Stimulated activated CD4-positive, alpha-beta T cell treated with anti-CD3 and anti-CD28 coated beads, Interleukin-12 subunit alpha, Interleukin-12 subunit beta, amount 100 ng/mL, for 4 hours (primary cell): ENCODE measurements around the gene PGPEP1.
"Not testable (repeated sequence)": the region's sequence is repeated elsewhere in the genome, so short reads cannot be mapped to it uniquely, and the experiment has no call there.

Source experiments
- DNase-seq: peaks from one replicate; pipeline ENCODE4 v3.0.0-alpha.2; 2020

The PGPEP1 gene

DNA sequence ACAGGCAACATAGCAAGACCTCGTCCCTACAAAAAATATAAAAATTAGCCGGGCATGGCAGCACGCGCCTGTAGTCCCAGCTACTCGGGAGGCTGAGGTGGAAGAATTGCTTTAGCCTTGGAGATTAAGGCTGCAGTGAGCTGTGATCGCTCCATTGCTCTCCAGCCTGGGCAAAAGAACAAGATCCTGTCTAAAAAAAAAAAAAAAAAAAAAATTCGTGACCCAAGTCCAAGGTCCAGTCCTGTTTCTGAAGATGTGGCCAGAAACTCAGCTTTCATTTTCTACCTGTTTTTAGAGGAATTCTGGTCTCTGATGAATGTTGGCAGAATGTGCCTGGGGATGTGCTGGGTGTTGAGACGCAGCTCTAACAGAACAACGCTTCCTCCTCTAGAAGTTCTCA lies 1.9 kb upstream of the PGPEP1 start:
- no peak for DNase-seq

DNA sequence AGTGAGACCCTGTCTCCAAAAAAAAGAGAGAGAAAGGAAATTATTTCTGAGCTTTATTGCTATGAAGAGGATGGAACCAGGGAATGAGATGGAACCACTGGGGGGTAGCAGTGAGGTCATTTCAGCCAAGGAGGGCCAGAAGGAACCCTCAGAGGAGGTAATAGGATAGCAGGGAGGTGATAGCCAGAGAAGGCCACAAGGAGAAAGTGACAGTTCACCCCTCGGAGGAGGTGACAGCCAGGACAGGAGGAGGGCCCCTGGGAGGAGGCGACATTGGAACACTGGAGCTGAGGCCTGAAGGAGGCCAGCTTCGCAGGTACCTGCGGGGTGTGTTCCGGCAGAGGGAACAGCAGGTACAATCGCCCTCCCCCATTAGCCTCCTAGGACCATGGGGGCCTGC lies 675 bp upstream of the PGPEP1 start:
- DNase-seq: no peak

DNA sequence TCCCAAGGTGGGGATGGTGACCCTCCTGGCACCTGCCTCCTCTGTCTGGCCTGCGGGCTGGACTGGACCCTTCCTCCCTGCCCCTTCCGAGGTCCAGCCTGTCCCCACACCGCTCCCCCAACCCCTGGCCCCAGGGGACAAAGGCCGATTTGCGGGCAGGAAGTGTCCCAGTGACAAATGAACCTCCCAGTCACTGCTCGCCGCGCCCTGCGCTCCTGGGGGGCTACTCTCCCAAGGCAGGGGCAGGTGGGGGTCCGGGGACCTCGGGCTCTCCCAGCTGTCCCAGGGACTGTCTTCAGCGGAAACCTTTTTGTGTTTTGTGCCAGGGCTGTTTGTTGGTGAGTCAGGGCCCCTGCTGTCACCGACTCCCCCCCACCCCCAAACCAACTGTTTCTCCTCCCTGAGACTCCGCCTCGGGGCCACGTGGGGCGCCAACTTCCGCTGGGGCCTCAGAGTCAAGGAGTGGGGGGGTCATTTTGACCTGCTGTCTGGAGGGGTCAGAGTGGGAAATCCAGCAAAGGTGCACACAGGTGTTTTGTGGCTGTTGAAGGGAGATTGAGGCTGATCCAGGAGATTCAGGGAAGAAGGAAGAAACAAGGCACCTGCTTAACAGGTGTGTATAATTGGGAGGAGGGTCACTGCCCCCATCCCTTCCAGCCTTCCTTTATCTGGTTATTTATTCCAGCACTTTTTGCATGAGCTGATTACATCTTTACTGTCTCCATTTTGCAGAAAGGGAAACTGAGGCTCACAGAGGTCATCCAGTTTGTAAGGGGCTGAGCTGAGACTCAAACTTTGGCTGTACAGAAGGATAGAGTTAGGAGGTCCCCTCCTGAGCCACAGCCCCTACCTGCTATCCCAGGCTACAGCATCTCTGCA lies 831 bp downstream of the PGPEP1 start:
- DNase-seq: peak; percentile 59

DNA sequence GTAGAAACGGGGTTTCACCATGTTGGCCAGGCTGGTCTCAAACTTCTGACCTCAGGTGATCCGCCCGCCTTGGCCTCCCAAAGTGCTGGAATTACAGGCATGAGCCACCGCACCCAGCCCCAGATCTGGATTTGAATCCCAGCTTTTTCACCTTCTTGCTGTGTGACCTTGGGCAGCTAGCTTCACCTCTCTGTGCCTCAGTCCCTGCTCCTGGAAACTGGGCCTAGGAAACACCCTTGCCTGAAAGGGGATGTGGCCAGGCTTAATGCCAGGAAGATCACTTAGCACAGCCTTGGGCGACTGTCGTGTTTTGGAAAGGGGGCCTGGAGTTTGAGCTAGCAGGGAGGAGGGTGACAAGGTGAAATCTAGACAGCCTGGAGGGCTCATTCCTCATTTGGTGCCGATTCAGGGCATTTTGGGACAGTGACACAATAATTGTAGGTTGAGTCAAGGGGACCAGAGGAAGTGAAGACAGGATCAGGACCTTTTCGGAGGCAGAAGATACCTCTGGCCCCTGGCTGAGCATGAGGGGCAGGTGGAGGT lies 1.8 kb downstream of the PGPEP1 start:
- DNase-seq: no peak

DNA sequence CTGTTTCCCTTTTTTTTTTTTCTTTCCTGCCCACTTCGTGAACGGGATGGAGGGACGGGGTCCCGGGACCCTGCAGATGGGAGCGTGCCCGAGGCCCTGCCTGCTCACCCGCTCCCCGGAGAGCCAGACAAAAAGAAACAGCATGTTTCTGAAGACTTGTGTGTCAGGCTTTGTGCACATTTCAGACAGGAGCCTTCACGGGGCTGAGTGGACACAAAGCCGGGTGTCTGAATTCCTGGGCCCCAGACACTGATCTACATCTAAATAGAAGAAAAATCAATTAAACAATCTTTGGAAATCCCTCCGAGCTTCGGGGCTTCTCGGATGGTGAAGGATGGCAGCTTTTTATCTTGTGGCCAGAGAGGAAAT lies 4.2 kb downstream of the PGPEP1 start:
- DNase-seq: no peak

DNA sequence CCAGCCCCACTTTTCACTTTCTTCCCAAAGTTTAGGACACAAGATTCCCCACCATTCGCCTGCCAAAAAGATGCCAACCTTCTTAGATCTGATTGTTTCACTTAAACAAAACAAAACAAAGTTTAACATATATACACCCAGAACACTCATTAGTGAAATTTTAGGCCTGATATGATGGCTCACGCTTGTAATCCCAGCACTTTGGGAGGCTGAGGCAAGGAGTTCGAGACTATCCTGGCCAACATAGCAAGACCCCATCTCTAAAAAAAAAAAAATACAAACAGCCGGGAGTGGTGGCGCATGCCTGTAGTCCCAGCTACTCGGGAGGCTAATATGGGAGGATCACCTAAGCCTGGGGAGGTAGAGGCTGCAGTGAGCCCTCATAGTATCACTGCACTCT lies 4.9 kb downstream of the PGPEP1 start:
- DNase-seq: no peak

DNA sequence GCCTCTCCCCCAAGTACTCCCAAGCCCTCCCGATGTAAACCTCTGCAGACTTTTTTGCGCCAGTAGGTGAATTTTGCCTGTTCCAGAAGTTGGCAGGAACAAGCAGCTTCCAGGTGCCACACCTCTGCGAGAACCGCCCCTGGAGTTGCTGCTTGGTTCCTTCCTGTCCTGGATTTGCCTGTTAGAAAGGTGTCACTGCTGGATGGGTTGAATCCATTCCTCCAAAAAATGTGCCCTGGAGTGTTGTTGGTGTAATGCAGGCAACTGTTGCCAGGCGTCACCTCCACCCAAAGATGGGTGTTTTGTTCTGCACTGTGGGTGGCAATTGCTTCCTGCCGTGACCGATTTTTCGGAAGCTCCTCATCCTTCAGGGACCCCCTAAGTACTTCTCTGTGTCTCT lies 5.7 kb downstream of the PGPEP1 start:
- no peak for DNase-seq

DNA sequence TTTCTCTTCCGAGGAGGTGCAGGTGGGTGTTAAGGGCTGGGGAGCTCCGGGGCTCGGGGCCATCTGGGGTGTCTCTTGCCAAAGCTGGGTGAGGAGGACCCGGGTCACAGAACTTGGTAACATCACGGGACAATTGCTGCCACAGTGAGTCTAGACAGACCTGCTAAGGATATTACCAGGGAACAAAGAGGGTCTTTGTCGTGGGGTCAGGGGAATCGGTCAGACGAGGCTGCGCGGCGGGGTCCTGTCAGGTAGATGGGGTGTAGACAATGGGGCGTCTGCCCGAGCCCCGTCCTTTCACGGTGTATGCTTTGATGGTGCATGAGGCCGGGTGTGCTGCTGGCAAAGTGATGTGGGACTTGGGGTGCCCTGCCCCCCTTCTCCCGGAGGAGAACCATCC lies 7.8 kb downstream of the PGPEP1 start:
- DNase-seq: no peak

DNA sequence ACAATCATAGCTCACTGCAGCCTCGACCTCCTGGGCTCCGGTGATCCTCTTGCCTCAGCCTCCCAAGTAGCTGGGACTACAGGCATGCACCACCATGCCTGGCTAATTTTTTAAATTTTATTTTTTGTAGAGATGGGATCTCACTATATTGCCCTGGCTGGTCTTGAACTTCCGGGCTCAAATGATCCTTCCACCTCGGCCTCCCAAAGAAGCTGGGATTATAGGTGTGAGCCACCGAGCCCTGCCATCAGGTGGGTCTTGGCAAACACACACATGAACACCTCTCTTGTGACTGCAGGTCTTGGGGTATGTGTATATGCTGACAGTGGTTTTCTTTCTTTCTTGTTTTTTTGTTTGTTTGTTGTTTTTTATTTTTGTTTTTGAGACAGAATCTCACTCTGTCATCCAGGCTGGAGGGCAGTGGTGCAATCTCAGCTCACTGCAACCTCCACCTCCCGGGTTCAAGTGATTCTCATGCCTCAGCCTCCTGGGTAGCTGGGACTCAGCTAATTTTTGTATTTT lies 8.5 kb downstream of the PGPEP1 start:
- not testable (repeated sequence) for DNase-seq

DNA sequence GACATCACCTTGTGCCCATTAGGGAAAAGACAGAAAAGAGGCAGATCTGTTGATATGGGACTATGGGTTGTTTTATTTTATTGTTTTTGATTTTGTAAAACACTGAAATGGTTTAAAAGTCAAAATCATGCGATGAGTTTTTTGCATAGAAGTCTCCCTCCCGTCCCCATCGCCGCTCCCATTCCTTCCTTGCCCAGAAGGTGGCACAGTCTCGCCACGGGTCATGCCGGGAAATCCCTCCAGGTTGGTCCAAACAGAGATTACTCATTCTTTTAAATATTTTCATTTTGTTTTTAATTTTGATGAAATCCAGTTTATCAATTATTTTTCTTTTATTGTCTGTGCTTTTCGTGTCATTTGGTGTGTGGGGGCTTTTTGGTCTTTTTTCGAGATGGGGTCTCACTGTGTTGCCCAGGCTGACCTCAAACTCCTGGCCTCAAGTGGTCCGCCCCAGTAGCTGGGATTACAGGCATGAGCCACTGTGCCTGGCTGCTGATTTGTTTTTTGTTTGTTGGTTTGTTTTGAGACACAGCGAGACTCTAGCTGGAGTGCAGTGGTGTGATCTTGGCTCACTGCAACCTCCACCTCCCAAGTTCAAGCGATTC lies 9.2 kb downstream of the PGPEP1 start:
- DNase-seq: no peak

DNA sequence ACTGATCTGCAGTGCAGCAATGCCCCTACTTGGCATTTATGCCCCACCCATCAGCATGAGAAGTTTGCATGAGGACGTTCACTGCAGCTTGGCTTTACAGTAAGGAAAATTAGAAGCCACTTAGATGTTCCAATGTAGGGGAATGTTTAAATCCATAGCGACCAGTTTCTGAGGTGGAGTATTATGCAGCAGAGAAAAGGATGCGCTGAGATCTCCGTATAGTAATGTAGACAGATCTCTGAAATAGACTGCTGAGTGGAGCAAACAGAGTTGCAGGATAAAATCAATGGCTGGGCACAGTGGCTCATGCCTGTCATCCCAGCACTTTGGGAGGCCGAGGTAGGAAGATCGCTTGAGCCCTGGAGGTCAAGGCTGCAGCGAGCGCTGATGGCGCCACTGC lies 10.1 kb downstream of the PGPEP1 start:
- no peak for DNase-seq

DNA sequence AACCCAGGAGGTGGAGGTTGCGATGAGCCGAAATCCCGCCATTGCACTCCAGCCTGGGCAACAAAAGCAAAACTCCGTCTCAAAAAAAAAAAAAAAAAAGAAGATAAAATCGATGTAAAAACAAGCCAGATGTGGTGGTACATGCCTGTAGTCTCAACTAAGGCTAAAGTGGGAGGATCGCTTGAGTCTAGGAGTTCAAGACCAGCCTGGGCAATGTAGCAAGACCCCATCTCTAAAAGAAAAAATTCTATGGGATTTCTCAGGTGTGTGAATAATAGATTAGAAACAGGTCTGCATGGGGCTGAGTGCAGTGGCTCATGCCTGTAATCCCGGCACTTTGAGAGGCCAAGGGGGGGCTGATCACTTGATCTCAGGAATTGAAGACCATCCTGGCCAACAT lies 11.1 kb downstream of the PGPEP1 start:
- no peak for DNase-seq

DNA sequence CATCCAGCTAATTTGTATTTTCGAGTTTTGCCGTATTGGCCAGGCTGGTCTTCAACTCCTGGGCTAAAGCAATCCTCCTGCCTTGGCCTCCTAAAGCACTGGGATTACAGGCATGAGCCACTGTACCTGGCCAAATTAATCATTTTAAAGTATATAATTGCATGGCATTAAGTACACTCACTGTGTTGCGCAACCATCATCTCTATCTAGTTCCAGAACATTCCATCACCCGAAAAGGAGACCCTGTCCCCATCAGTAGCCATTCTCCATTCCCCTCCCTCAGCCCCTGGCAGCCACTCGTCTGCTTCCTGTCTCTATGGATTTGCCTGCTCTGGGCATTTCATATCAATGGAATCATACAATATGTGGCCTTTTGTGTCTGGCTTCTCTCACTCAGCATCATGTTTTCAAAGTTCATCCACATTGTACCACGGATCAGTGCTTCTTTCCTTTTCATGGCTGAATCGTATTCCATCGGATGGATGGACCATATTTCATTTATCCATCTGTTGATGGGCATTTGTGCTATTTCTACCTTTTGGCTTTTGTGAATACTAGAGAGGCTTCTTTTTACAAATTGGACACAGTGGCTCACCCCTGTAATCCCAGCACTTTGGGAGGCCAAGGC lies 13.1 kb downstream of the PGPEP1 start:
- no peak for DNase-seq

DNA sequence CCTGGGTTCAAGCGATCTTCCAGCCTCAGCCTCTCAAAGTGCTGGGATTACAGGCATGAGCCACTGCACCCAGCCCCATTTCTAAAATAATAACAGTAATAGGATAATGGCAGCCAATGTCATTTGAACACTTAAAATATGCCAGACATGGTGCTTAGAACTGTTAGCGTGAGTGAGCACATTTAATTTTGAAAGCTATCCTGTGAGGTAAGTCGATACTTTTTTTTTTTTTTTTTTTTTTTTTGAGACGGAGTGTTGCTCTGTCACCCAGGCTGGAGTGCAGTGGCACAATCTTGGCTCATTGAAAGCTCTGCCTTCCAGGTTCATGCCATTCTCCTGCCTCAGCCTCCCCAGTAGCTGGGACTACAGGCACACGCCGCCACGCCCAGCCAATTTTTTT lies 14.3 kb downstream of the PGPEP1 start:
- not testable (repeated sequence) for DNase-seq

DNA sequence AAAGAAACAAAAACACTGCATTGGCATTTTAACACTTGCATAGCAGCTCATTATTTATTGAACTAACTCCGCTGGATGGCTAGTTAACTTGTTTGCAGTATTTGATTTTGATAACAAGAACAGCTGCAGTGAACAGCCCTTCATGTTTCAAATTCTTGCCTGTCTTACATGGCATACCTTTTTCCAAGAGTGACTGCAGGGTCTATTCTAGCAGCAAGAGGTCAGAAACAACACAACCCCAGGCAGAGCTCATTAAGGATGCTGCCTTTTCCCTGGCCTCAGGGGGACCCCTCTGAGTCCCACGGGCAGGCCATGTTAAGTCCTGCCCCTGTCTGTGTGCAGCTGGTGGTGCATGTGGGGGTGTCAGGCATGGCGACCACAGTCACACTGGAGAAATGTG lies 16.6 kb downstream of the PGPEP1 start:
- no peak for DNase-seq

DNA sequence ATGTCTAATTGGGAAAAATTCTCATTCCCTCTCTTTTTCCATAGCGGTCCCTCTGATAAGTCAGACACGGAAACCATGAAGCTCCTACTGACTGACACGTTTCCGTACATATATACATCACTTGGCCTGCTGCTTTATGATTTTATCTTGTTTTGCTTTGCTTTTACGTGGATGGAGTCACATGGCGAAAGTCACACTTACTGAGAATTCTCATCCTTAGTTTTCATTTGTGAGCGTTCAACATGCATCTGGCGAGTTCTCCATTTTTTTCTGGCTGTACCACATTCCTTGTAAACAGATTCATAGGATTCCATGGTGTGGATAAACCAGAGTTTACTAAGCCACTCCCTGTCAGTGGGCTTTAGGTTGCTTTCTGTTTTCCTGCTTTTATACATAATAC lies 21.2 kb downstream of the PGPEP1 start:
- no peak for DNase-seq

DNA sequence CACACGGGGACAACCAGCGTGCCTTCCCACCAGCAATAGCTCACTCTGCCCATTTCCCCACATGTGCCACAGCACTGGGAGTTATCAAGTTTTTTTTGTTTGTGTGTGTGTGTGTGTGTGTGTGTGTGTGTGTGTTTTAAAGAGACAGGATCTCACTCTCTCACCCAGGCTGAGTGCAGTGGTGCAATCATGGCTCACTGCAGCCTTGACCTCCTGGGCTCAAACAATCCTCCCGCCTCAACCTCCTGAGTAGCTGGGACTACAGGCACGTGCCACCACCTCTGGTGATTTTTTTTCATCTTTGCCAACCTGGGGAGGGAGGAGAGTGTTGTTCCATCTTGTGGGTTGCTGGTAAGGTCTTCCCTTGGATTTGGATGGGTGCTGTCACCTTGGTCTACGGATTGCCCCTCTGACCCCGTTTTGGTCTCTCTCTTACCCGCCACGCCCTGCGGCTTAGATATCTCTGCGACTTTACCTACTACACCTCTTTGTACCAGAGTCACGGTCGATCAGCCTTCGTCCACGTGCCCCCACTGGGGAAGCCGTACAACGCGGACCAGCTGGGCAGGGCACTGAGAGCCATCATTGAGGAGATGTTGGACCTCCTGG lies 22.6 kb downstream of the PGPEP1 start:
- no peak for DNase-seq

DNA sequence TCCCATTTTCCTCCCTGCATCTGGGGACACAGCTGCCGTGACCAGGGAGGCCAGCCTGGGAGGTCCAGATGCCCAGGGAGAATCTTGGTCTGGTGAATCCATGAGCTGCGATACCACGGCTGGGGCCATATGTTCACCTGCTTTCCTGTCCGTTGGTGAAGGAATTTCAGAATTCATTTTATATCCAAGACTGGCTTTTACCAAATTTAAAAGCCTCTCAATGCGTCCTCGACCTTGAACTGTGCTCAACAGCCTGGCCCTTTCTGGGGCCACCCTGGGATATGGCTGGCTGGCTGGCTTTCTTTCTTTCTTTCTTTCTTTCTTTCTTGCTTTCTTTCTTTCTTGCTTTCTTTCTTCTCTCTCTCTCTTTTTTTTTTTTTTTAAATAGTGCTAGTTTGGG lies 23.4 kb downstream of the PGPEP1 start:
- no peak for DNase-seq

DNA sequence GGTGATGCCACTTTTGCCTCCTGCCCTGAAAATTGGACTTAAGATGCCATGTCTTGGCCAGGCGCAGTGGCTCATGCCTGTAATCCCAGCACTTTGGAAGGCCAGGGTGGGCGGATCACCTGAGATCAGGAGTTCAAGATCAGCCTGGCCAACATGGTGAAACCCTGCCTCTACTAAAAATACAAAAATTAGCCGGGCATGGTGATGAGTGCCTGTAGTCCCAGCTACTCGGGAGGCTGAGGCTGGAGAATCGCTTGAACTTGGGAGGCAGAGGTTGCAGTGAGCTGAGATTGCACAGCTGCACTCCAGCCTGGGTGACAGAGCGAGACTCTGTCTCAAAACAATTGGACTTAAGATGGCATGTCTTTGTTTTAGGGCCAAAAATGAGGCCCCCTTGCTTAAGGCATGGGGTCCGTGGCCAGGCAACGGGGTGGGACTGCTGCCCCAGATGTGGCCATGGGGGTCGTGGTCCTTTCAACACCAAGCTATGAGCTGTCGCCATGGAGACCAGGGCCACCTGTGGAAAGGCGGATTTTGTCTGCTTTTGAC lies 24.0 kb downstream of the PGPEP1 start:
- DNase-seq: not testable (repeated sequence)

DNA sequence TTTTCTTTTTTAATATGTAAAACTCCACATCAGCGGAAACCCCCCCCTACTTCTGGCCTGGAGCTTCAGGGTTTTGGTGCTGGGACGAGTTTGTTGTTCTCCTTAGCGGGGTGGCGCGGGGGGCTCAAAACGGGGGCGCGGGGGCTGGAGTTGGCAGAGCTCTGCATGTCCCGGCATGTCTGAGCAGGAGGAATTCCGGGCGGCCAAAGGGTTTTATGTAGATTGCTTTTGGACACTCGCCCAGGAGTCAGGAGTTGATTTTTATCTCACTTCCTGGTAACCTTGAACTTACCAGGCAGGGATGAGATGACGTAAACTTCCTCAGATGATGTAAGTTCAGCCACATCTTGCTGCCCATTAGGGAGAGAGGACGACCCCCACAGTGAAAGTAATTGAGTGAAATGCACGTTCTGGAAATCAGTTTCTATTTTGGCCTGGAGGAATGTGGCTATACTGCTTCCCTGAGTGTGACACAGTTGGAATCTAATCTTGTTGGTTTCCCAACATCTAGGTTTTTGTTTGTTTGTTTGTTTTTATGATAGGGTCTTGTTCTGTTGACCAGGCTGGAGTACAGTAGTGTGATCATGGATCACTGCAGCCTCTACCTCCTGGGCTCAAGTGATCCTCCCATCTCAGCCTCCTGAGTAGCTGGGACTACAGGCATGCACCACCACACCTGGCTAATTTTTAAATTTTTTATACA lies 24.6 kb downstream of the PGPEP1 start:
- no peak for DNase-seq

DNA sequence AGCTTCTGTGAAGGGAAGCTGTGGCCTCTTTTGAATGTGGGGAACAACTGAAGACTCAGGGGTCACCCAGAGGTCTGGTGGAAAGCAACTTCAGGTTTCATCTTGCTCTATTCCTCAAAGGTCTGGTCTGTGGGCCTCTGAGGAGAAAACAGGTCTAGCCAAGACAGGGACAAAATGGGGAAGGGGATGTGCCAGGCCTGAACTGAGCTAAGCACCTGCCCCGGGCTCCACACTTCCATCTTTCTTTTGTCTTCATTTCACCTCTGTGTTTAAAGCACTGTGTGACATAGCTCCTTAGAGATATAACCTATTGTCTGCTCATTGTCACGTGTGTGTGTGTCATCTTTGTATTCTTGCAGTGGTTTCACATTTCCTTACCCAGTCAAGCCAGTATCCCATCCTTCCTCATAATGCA lies 25.6 kb downstream of the PGPEP1 start:
- DNase-seq: no peak

DNA sequence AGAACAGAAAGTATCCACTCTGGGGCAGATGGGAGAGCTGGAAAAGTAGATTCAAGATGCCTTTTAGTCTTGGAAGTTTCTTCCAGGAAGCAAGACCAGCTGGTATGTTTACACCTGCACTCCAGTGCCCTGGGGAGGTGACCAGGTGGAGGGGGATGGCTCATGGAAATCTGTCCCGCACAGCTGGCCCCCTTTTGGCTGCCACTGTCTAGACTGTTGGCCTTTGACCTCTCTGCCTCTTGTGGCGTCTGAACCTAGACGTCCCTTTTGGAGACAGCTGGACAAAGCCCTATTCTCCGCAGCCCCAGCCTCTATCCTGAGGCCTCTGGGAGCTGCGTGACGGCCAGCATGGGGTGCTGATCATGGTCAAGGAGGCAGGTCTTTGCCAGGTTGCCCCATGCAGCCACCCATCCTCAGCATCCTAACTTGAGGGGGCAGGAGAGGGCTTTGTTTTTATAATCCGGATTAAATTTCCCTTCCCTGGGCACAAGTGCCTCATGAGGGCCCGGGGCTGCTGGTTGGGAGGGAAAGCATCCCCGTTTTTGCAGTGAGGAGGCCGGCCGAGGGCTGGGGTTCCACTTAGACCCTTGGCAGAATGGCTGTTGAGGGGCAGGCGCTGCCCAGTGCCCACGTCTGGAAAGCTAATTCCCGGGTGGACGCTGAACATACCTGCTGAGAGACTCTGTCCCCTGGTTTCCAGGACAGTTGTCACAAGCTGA lies 28.3 kb downstream of the PGPEP1 start:
- no peak for DNase-seq
